Mesothelial cell of epicardium (in vitro differentiated cells): ENCODE data around the gene RYR2. TPM values are rescaled to one million over a fixed set of nuclear protein-coding genes. Genes with fewer than 3 reads are reported as not detected.

Experiments
- DNase-seq, 2 experiments: peaks; one replicate each; pipeline ENCODE4 v3.0.0; 2021; ENCODE audit warnings: low spot score in 2 of 2; ENCODE audit not compliant: unreplicated experiment in 2 of 2
- H3K27ac Mint-ChIP-seq: 2 replicates; pipeline ENCODE4 v1.8.0; 2021; ENCODE audit warnings: mixed read lengths
- H3K27me3 Mint-ChIP-seq: 2 replicates; pipeline ENCODE4 v1.8.0; 2021; ENCODE audit warnings: low read depth, mixed read lengths
- H3K36me3 Mint-ChIP-seq: 2 replicates; pipeline ENCODE4 v1.8.0; 2021; ENCODE audit warnings: mixed read lengths
- H3K4me1 Mint-ChIP-seq: 2 replicates; pipeline ENCODE4 v1.8.0; 2021; ENCODE audit warnings: mixed read lengths
- H3K4me3 Mint-ChIP-seq: 2 replicates; pipeline ENCODE4 v1.8.0; 2021; ENCODE audit warnings: mild to moderate bottlenecking, moderate library complexity, mixed read lengths
- H3K9me3 Mint-ChIP-seq: 2 replicates; pipeline ENCODE4 v1.8.0; 2021; ENCODE audit warnings: mixed read lengths
- CTCF ChIP-seq: fragments of 200-600 bp; sonication (generic); IDR thresholded peaks from one replicate; pipeline ENCODE4 v1.5.0; 2021; ENCODE audit warnings: antibody characterized with exemption; ENCODE audit not compliant: unreplicated experiment
- total RNA-seq: library from RNA; stranded (reverse); gene quantifications from 3 replicates; pipeline ENCODE4 v1.2.1, GENCODE V29; 2021

The RYR2 gene
- total RNA-seq, 1 donor from 2014 or later = 6.1 TPM

DNA sequence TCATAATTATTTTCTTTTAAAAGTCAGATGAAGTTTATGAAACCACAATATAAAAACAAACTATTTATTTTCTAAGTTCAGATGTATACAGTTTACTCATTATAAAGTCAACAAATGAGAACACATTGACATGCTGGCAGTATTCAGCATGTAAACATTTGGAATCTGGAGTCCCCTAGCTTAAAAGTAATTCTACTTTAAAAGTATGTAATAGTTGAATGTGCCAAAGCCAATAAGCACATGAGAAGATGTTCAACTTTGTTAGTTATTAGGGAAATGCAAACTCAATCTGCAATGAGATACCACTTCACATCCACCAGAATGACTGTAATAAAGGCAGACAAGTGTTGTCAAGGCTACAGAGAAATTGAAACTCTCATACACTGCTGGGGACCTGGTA, 96.6 kb downstream of the RYR2 start:
- Mint-ChIP-seq H3K9me3 (peaks cover 10% of the 10 kb centered on the region), H3K36me3 (no peaks in the 10 kb centered on the region), H3K27me3 (no peaks in the 10 kb centered on the region), H3K4me1 (peaks cover 6% of the 10 kb centered on the region), H3K4me3 (no peak overlapping the region), H3K27ac (no peak overlapping the region)
- TF ChIP-seq CTCF = no peak
- no peak for DNase-seq

- no peaks in the 10 kb centered on the region for H3K36me3 Mint-ChIP-seq
- H3K9me3 Mint-ChIP-seq = peaks cover 6% of the 10 kb centered on the region
- H3K27ac Mint-ChIP-seq = no peak overlapping the region
- no peak for DNase-seq
- H3K27me3 Mint-ChIP-seq = no peaks in the 10 kb centered on the region
- peaks cover 6% of the 10 kb centered on the region for H3K4me1 Mint-ChIP-seq
- TF ChIP-seq CTCF = no peak
- no peak overlapping the region for H3K4me3 Mint-ChIP-seq
Observed at GRCh38 chr1:237139732-237140131, 97.7 kb downstream of the RYR2 start.

DNA sequence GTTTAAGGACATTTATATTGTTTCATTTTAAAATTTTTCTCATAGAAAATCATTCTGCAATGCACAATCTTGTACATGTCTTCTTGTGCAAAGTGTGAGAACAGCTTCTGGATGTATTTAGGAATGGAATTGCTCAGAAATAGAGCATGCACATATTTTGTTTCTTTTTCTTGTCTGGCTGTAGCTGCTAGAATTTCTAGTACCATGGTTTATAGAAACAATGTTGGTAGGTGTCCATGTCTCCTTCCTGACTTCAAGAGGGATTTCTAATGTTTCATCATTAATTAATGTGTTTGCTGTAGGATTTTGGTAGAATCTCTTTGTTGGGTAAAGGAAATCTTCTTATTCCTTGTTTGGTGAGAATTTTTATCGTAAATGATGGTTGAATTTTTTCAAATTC, 99.0 kb downstream of the RYR2 start:
- Mint-ChIP-seq H3K4me1 (peaks cover 9% of the 10 kb centered on the region), H3K9me3 (peaks cover 6% of the 10 kb centered on the region), H3K27ac (peak overlapping the region; percentile 14), H3K4me3 (no peak overlapping the region), H3K27me3 (no peaks in the 10 kb centered on the region), H3K36me3 (no peaks in the 10 kb centered on the region)
- no peak for TF ChIP-seq CTCF
- DNase-seq = no peak

DNA sequence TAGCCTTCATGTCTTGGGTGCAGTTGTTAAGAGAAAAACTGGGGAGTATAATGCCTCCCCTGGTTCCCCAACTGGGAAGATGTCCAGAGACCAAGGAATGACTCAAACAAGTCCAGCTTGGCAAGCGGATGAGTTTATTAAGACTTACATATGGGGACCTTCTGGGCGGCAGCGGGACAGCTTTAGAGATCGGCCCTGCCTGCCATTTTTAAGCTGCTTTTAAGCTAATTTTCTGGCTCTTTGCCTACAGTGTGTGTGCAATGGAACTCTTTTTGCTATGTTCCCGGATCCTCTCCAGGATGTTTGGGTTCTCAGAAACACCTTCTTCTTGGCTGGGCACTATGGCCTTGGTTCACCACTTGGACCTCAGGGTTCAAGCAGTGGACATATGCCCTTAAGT, 99.5 kb downstream of the RYR2 start:
- Mint-ChIP-seq H3K4me1 (peaks cover 12% of the 10 kb centered on the region), H3K4me3 (no peak overlapping the region), H3K9me3 (peaks cover 6% of the 10 kb centered on the region), H3K36me3 (no peaks in the 10 kb centered on the region), H3K27me3 (no peaks in the 10 kb centered on the region), H3K27ac (peak overlapping the region; percentile 14)
- no peak for TF ChIP-seq CTCF
- DNase-seq = no peak

- DNase-seq = no peak
- no peak overlapping the region for H3K4me3 Mint-ChIP-seq
- H3K27me3 Mint-ChIP-seq = no peaks in the 10 kb centered on the region
- H3K27ac Mint-ChIP-seq = peak overlapping the region; percentile 71
- H3K36me3 Mint-ChIP-seq = no peaks in the 10 kb centered on the region
- no peak for TF ChIP-seq CTCF
- no peaks in the 10 kb centered on the region for H3K9me3 Mint-ChIP-seq
- peaks cover 30% of the 10 kb centered on the region for H3K4me1 Mint-ChIP-seq
Observed at GRCh38 chr1:237145379-237146135, 103.6 kb downstream of the RYR2 start.
